HepG2 (cell line): ENCODE results near the gene ZNFX1. TPM values are rescaled to one million over a fixed set of nuclear protein-coding genes. Genes with fewer than 3 reads are reported as not detected.

Experiments used
- CBX2 ChIP-seq, 2 experiments: fragments of 200-600 bp in 1 of 2; sonication (generic); formaldehyde crosslinking in 1 of 2; IDR thresholded peaks; 2 replicates each; pipeline versions ENCODE4 v1.7.0 to v1.8.1; 2018 to 2022; ENCODE audit warnings: low read depth in 2 of 2, low read length in 1 of 2, mild to moderate bottlenecking in 1 of 2, missing genetic modification reagents in 1 of 2
- IKZF1 ChIP-seq: fragments of 450-650 bp; IDR thresholded peaks from 2 replicates; pipeline ENCODE4 v1.7.1; 2016
- NCOA1 ChIP-seq: sonication (generic); formaldehyde crosslinking; IDR thresholded peaks from 2 replicates; pipeline ENCODE4 v1.9.0; 2021; ENCODE audit warnings: missing genetic modification reagents
- NFIB ChIP-seq: sonication (generic); formaldehyde crosslinking; IDR thresholded peaks from 2 replicates; pipeline ENCODE4 v1.9.0; 2021; ENCODE audit warnings: missing genetic modification reagents, mild to moderate bottlenecking, borderline replicate concordance
- SNAI1 ChIP-seq: sonication (generic); formaldehyde crosslinking; IDR thresholded peaks from 2 replicates; pipeline ENCODE4 v1.5.0; 2020; ENCODE audit warnings: mild to moderate bottlenecking, missing genetic modification reagents, borderline replicate concordance
- YEATS4 ChIP-seq: sonication (generic); formaldehyde crosslinking; IDR thresholded peaks from 2 replicates; pipeline ENCODE4 v1.4.0; 2020; ENCODE audit warnings: missing genetic modification reagents, borderline replicate concordance
- ZNF343 ChIP-seq: sonication (generic); formaldehyde crosslinking; IDR thresholded peaks from 2 replicates; pipeline ENCODE4 v1.4.0; 2020; ENCODE audit warnings: mild to moderate bottlenecking, missing genetic modification reagents
- ZNF460 ChIP-seq: sonication (generic); formaldehyde crosslinking; IDR thresholded peaks from 2 replicates; pipeline ENCODE4 v1.5.1; 2020; ENCODE audit warnings: missing genetic modification reagents, mild to moderate bottlenecking, borderline replicate concordance
- ZNF670 ChIP-seq: sonication (generic); formaldehyde crosslinking; IDR thresholded peaks from 2 replicates; pipeline ENCODE4 v1.8.0; 2022; ENCODE audit warnings: mild to moderate bottlenecking, missing genetic modification reagents, borderline replicate concordance
- ZNF775 ChIP-seq: sonication (generic); formaldehyde crosslinking; IDR thresholded peaks from 2 replicates; pipeline ENCODE4 v1.4.0; 2020; ENCODE audit warnings: missing genetic modification reagents, mild to moderate bottlenecking, moderate library complexity, borderline replicate concordance
- polyA plus RNA-seq, 8 experiments: library from polyadenylated mRNA; depleted of rRNA in 3 of 8; stranded (reverse) in 7 of 8; unstranded in 1 of 8; fragments of >200 nt; fragmentation: Illumina TruSeq in 4 of 8; extraction: Trizol in 4 of 8; gene quantifications; 2 replicates each; pipeline versions ENCODE4 v1.2.1 to v1.2.3, GENCODE V29; 2011 to 2016; ENCODE audit warnings: low read depth in 4 of 8, missing spikeins in 1 of 8, mixed read lengths in 1 of 8; ENCODE audit not compliant: insufficient read depth in 1 of 8
- total RNA-seq, 5 experiments: library from RNA; depleted of rRNA; stranded (reverse); fragments of >200 nt; fragmentation: Illumina TruSeq; extraction: Trizol; gene quantifications; 2 replicates each; pipeline ENCODE4 v1.2.3, GENCODE V29; 2016; ENCODE audit warnings: low read depth in 1 of 5
- TF ChIP-seq, protein P1 (sequence below): sonication (generic); formaldehyde crosslinking; IDR thresholded peaks from 2 replicates; pipeline ENCODE4 v1.4.0; 2020; ENCODE audit warnings: missing genetic modification reagents, borderline replicate concordance
- TF ChIP-seq, protein P2 (sequence below): sonication (generic); formaldehyde crosslinking; IDR thresholded peaks from 2 replicates; pipeline ENCODE4 v1.5.0; 2020; ENCODE audit warnings: mild to moderate bottlenecking, missing genetic modification reagents, moderate library complexity
- TF ChIP-seq, protein P3 (sequence below): sonication (generic); formaldehyde crosslinking; IDR thresholded peaks from 2 replicates; pipeline ENCODE4 v1.4.0; 2020; ENCODE audit warnings: mild to moderate bottlenecking, low read depth, missing genetic modification reagents
- TF ChIP-seq, protein P4 (sequence below): sonication (generic); formaldehyde crosslinking; IDR thresholded peaks from 2 replicates; pipeline ENCODE4 v1.4.0; 2020; ENCODE audit warnings: missing genetic modification reagents
- TF ChIP-seq, protein P5 (sequence below): sonication (generic); formaldehyde crosslinking; IDR thresholded peaks from 2 replicates; pipeline ENCODE4 v1.4.0; 2020; ENCODE audit warnings: missing genetic modification reagents
- TF ChIP-seq, protein P6 (sequence below): IDR thresholded peaks from 2 replicates; pipeline ENCODE4 v1.6.1; 2016; ENCODE audit warnings: missing compliant biosample characterization, missing genetic modification reagents, borderline replicate concordance
- TF ChIP-seq, protein P7 (sequence below): sonication (generic); formaldehyde crosslinking; IDR thresholded peaks from 2 replicates; pipeline ENCODE4 v1.5.0; 2020; ENCODE audit warnings: missing genetic modification reagents, mild to moderate bottlenecking, borderline replicate concordance

Gene ZNFX1
- total and polyA plus RNA-seq, 2 of the 13 experiments (the other 11 are each of a cell fraction or from before 2014, with no cell fraction given) = 2.9 to 11.1 TPM

DNA sequence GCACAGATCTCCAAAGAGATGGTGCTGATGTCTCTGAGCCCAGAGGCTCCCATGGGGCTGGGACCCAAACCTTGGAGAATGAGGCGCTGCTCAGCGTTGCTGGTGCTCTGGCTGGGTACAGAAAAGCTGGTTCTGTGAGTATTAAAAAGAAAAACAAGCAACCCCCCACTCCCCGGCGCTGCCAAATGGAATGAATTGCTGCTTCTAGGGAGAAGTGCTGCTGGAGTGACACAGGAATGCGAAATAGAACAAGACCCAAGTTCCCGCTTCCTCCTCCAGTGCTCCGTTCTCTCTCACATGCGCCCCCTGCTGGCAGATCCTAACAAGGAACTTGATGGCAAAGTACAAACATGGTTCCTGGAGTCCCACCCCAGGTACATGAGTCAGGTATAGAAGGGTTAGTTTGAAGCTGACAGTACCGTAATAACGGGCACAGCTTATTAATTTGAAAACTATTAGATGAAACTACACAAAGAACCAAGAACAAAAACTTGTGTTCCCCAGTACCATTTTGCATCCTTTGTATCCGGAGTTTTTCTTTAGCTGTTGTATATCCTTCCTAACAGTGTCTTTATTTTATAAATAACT, 60.8 kb downstream of the ZNFX1 start (continued):
- TF ChIP-seq, protein P1, sequence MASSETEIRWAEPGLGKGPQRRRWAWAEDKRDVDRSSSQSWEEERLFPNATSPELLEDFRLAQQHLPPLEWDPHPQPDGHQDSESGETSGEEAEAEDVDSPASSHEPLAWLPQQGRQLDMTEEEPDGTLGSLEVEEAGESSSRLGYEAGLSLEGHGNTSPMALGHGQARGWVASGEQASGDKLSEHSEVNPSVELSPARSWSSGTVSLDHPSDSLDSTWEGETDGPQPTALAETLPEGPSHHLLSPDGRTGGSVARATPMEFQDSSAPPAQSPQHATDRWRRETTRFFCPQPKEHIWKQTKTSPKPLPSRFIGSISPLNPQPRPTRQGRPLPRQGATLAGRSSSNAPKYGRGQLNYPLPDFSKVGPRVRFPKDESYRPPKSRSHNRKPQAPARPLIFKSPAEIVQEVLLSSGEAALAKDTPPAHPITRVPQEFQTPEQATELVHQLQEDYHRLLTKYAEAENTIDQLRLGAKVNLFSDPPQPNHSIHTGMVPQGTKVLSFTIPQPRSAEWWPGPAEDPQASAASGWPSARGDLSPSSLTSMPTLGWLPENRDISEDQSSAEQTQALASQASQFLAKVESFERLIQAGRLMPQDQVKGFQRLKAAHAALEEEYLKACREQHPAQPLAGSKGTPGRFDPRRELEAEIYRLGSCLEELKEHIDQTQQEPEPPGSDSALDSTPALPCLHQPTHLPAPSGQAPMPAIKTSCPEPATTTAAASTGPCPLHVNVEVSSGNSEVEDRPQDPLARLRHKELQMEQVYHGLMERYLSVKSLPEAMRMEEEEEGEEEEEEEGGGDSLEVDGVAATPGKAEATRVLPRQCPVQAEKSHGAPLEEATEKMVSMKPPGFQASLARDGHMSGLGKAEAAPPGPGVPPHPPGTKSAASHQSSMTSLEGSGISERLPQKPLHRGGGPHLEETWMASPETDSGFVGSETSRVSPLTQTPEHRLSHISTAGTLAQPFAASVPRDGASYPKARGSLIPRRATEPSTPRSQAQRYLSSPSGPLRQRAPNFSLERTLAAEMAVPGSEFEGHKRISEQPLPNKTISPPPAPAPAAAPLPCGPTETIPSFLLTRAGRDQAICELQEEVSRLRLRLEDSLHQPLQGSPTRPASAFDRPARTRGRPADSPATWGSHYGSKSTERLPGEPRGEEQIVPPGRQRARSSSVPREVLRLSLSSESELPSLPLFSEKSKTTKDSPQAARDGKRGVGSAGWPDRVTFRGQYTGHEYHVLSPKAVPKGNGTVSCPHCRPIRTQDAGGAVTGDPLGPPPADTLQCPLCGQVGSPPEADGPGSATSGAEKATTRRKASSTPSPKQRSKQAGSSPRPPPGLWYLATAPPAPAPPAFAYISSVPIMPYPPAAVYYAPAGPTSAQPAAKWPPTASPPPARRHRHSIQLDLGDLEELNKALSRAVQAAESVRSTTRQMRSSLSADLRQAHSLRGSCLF (CRISPR knock-in tag) = no peak
- peak; percentile 100 for TF ChIP-seq ZNF343 (CRISPR knock-in tag)
- TF ChIP-seq, protein P2, sequence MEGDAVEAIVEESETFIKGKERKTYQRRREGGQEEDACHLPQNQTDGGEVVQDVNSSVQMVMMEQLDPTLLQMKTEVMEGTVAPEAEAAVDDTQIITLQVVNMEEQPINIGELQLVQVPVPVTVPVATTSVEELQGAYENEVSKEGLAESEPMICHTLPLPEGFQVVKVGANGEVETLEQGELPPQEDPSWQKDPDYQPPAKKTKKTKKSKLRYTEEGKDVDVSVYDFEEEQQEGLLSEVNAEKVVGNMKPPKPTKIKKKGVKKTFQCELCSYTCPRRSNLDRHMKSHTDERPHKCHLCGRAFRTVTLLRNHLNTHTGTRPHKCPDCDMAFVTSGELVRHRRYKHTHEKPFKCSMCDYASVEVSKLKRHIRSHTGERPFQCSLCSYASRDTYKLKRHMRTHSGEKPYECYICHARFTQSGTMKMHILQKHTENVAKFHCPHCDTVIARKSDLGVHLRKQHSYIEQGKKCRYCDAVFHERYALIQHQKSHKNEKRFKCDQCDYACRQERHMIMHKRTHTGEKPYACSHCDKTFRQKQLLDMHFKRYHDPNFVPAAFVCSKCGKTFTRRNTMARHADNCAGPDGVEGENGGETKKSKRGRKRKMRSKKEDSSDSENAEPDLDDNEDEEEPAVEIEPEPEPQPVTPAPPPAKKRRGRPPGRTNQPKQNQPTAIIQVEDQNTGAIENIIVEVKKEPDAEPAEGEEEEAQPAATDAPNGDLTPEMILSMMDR (CRISPR knock-in tag) = peak; percentile 98
- no peak for TF ChIP-seq IKZF1
- no peak for TF ChIP-seq NFIB (CRISPR knock-in tag)
- no peak for TF ChIP-seq ZNF460 (CRISPR knock-in tag)
- no peak for TF ChIP-seq CBX2 (IDR thresholded peaks at IDR 0.05; ENCODE audit: low read depth, low read length)
- no peak for TF ChIP-seq CBX2 (CRISPR knock-in tag; IDR thresholded peaks at IDR 0.05; ENCODE audit: low read depth)
- TF ChIP-seq ZNF670 = no peak
- TF ChIP-seq, protein P3, sequence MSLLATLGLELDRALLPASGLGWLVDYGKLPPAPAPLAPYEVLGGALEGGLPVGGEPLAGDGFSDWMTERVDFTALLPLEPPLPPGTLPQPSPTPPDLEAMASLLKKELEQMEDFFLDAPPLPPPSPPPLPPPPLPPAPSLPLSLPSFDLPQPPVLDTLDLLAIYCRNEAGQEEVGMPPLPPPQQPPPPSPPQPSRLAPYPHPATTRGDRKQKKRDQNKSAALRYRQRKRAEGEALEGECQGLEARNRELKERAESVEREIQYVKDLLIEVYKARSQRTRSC (CRISPR knock-in tag) = no peak
- TF ChIP-seq, protein P4, sequence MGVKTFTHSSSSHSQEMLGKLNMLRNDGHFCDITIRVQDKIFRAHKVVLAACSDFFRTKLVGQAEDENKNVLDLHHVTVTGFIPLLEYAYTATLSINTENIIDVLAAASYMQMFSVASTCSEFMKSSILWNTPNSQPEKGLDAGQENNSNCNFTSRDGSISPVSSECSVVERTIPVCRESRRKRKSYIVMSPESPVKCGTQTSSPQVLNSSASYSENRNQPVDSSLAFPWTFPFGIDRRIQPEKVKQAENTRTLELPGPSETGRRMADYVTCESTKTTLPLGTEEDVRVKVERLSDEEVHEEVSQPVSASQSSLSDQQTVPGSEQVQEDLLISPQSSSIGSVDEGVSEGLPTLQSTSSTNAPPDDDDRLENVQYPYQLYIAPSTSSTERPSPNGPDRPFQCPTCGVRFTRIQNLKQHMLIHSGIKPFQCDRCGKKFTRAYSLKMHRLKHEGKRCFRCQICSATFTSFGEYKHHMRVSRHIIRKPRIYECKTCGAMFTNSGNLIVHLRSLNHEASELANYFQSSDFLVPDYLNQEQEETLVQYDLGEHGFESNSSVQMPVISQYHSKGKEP (CRISPR knock-in tag) = no peak
- TF ChIP-seq, protein P5, sequence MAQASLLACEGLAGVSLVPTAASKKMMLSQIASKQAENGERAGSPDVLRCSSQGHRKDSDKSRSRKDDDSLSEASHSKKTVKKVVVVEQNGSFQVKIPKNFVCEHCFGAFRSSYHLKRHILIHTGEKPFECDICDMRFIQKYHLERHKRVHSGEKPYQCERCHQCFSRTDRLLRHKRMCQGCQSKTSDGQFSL (CRISPR knock-in tag) = peak; percentile 51; the same call in 1 of the 2 replicates
- TF ChIP-seq SNAI1 (CRISPR knock-in tag) = no peak
- TF ChIP-seq YEATS4 = peak; percentile 44; the same call in 1 of the 2 replicates
- TF ChIP-seq, protein P6, sequence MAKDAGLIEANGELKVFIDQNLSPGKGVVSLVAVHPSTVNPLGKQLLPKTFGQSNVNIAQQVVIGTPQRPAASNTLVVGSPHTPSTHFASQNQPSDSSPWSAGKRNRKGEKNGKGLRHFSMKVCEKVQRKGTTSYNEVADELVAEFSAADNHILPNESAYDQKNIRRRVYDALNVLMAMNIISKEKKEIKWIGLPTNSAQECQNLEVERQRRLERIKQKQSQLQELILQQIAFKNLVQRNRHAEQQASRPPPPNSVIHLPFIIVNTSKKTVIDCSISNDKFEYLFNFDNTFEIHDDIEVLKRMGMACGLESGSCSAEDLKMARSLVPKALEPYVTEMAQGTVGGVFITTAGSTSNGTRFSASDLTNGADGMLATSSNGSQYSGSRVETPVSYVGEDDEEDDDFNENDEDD = peak; percentile 87; the same call in 1 of the 2 replicates
- no peak for TF ChIP-seq ZNF775 (CRISPR knock-in tag)
- TF ChIP-seq, protein P7, sequence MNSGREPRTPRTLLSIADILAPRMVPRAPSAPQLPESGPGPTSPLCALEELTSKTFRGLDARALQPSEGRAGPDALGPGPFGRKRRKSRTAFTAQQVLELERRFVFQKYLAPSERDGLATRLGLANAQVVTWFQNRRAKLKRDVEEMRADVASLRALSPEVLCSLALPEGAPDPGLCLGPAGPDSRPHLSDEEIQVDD (CRISPR knock-in tag) = no peak
- TF ChIP-seq NCOA1 (CRISPR knock-in tag) = no peak
